Measurements from ENCODE around the gene ARL2.
"Not testable (repeated sequence)": the region's sequence is repeated elsewhere in the genome, so short reads cannot be mapped to it uniquely, and the experiment has no call there.

Gene ARL2

GRCh38 chr11:65008873-65009272 lies 5.1 kb upstream of the ARL2 start:
- DNase-seq, result no peak

- peak; percentile 67 to 83 for DNase-seq
Measured at GRCh38 chr11:65013130-65013887, 651 bp upstream of the ARL2 start.

- no peak for DNase-seq
Measured at GRCh38 chr11:65014726-65015227, 817 bp downstream of the ARL2 start.

GRCh38 chr11:65016705-65017104 lies 2.7 kb downstream of the ARL2 start:
- no peak for DNase-seq

- DNase-seq, result no peak
Measured at GRCh38 chr11:65017937-65018336, 4.0 kb downstream of the ARL2 start.

GRCh38 chr11:65019824-65020223 lies 5.9 kb downstream of the ARL2 start:
- DNase-seq, result no peak

GRCh38 chr11:65021003-65021402 lies 7.0 kb downstream of the ARL2 start:
- DNase-seq, result no peak

- DNase-seq, result no peak
Measured at GRCh38 chr11:65021509-65021908, 7.5 kb downstream of the ARL2 start.

- DNase-seq, result not testable (repeated sequence)
Measured at GRCh38 chr11:65023502-65023901, 9.5 kb downstream of the ARL2 start.

GRCh38 chr11:65026810-65027209 lies 12.8 kb downstream of the ARL2 start:
- no peak for DNase-seq

- DNase-seq, result peak; percentile 87 to 97
Measured at GRCh38 chr11:65027213-65028067, 13.5 kb downstream of the ARL2 start, which contains the start of gene SNX15. Gene SNX15 (plus strand): TSS chr11:65027439. CDS start chr11:65027538, 99 bp downstream.

- DNase-seq, result no peak
Measured at GRCh38 chr11:65032216-65032615, 18.3 kb downstream of the ARL2 start.

- no peak for DNase-seq
Measured at GRCh38 chr11:65034423-65034822, 20.5 kb downstream of the ARL2 start.

GRCh38 chr11:65035579-65035978 lies 21.6 kb downstream of the ARL2 start:
- DNase-seq, result no peak

- no peak for DNase-seq
Measured at GRCh38 chr11:65036931-65037330, 23.0 kb downstream of the ARL2 start.

GRCh38 chr11:65040520-65040846 lies 26.5 kb downstream of the ARL2 start:
- DNase-seq, result no peak

- DNase-seq, result peak; percentile 83 to 94
Measured at GRCh38 chr11:65040847-65041622, 27.1 kb downstream of the ARL2 start, which contains the start of gene SAC3D1. Gene SAC3D1 (plus strand): TSS chr11:65041210. CDS start chr11:65041293, 83 bp downstream.

- DNase-seq, result no peak
Measured at GRCh38 chr11:65042891-65043290, 28.9 kb downstream of the ARL2 start.

GRCh38 chr11:65043881-65044501 lies 30.0 kb downstream of the ARL2 start:
- no peak for DNase-seq

GRCh38 chr11:65045061-65045460 lies 31.1 kb downstream of the ARL2 start:
- DNase-seq, result no peak

- DNase-seq, result no peak
Measured at GRCh38 chr11:65045728-65046127, 31.8 kb downstream of the ARL2 start.

Measured in SW 1271 (cell line).